Stimulated activated CD8-positive, alpha-beta memory T cell treated with anti-CD3 and anti-CD28 coated beads, Interleukin-4, amount 100 ng/mL, for 4 hours (primary cell): ENCODE results near the gene KRTAP27-1.

Source experiments
- DNase-seq, 2 donors: peaks; one replicate each; pipeline ENCODE4 v3.0.0-alpha.2; 2020; ENCODE audit warnings: low read depth in 2 of 2, low spot score in 1 of 2

KRTAP27-1 gene

GRCh38 chr21:30289215-30289614 is 48.3 kb downstream of the KRTAP27-1 start, which contains the start of gene KRTAP25-1:
Gene KRTAP25-1, minus strand, starts transcription at chr21:30289514. Its CDS starts 24 bp downstream, at chr21:30289490.
- no peak for DNase-seq
